Breast epithelium (tissue), 3 donors: Measurements from ENCODE around the gene TIMM29.

Source experiments
- POLR2A ChIP-seq: fragments of 450-650 bp; IDR thresholded peaks from one replicate; pipeline ENCODE4 v1.6.1; 2016; ENCODE audit warnings: antibody characterized with exemption, mild to moderate bottlenecking, moderate library complexity
- POLR2AphosphoS5 ChIP-seq, 3 donors: sonication (generic); formaldehyde crosslinking; IDR thresholded peaks; one replicate each; pipeline ENCODE4 v1.6.1; 2017; ENCODE audit warnings: antibody characterized with exemption in 3 of 3
- TF ChIP-seq, protein P1 (sequence below), 3 donors: fragments of 450-650 bp; IDR thresholded peaks; one replicate each; pipeline ENCODE4 v1.5.1; 2016 to 2017; ENCODE audit warnings: antibody characterized with exemption in 3 of 3, mild to moderate bottlenecking in 3 of 3, moderate library complexity in 3 of 3

DNA sequence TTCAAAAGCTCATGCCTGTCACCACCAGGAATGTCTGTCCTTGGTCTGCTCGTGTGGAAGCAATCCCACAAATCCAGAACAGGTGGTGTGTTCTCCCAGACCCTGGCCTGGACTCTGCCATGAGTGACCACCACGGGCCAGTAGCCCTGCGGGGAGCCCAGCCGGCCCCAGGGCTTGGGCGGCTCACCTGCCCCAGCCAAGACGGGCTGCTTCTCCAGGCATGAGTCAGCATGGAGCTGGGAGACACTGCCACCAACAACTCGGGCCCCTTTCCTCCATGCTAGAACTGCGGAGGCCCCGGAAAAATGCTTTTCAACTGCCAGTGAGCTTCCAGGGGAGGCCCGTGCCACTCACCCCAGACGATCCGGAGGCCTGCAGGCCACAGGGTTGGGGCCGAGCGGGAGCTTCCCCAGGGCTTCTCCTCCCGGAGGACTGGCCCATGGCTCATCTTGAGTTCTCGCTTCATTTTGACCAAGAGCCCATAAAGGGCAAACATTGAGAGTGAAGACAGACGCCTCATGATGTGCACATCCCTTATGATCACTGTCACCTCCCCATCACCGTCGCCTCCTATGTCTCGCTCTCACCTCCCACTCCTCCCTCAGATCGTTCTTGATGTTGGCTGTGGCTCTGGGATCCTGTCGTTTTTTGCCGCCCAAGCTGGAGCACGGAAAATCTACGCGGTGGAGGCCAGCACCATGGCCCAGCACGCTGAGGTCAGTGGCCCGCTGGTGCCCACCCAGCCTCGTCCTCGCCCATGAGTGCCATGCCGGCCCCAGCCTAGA lies 16.8 kb upstream of the TIMM29 start:
- TF ChIP-seq, protein P1, sequence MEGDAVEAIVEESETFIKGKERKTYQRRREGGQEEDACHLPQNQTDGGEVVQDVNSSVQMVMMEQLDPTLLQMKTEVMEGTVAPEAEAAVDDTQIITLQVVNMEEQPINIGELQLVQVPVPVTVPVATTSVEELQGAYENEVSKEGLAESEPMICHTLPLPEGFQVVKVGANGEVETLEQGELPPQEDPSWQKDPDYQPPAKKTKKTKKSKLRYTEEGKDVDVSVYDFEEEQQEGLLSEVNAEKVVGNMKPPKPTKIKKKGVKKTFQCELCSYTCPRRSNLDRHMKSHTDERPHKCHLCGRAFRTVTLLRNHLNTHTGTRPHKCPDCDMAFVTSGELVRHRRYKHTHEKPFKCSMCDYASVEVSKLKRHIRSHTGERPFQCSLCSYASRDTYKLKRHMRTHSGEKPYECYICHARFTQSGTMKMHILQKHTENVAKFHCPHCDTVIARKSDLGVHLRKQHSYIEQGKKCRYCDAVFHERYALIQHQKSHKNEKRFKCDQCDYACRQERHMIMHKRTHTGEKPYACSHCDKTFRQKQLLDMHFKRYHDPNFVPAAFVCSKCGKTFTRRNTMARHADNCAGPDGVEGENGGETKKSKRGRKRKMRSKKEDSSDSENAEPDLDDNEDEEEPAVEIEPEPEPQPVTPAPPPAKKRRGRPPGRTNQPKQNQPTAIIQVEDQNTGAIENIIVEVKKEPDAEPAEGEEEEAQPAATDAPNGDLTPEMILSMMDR (IDR thresholded peaks at IDR 0.05), result no peak
- TF ChIP-seq POLR2AphosphoS5 (IDR thresholded peaks at IDR 0.05) (no peak), POLR2A (no peak)
